ENCODE measurements around the gene ACSM5.

ACSM5 gene, protein sequence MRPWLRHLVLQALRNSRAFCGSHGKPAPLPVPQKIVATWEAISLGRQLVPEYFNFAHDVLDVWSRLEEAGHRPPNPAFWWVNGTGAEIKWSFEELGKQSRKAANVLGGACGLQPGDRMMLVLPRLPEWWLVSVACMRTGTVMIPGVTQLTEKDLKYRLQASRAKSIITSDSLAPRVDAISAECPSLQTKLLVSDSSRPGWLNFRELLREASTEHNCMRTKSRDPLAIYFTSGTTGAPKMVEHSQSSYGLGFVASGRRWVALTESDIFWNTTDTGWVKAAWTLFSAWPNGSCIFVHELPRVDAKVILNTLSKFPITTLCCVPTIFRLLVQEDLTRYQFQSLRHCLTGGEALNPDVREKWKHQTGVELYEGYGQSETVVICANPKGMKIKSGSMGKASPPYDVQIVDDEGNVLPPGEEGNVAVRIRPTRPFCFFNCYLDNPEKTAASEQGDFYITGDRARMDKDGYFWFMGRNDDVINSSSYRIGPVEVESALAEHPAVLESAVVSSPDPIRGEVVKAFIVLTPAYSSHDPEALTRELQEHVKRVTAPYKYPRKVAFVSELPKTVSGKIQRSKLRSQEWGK

DNA sequence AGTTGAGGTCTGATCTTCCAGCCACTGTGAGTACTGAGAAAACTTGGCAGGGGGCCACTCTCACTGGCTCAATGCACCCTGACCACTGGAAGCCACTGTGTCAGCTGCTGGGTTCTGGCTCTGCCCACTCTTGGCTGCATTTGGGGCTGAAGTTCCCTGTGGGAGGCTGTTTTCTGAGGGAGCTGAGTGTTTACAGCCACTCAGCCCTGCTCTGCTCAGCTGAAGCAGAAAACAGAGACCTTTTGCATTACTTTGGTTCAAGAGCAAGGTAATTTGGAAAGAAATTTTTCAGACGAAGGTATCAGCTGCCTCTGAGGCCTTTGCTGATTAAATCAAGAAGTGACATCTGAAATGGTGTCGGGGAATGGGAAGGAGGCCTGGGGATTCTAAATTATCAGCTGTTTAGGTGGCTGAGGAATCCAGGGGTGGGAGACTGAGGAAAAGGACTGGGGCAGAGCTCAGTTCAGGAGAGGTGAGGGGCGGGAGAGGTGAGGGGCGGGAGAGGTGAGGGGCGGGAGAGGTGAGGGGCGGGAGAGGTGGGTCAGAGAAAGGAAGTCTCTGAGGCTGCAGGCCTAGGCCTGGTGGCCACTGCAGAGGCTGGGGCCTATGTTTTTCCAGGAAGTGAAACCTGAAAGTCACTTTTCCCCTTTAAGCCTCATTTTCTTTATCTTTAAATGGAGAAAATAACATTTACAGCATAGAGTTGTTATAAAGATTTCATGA is at the start of gene ACSM5:
ACSM5 (plus strand) TSS at position 137 of the 723 bp plus-strand sequence. CDS start 1,951 bp downstream, outside the sequence.
- no peaks in the 10 kb centered on the region for H3K4me1 ChIP-seq
- DNase-seq (ENCODE audit: low spot score in 2 of 2), result no peak
- no peaks in the 10 kb centered on the region for H3K9me3 ChIP-seq
- H3K27me3 ChIP-seq (ENCODE audit: low read depth), result no peaks in the 10 kb centered on the region
- H3K4me3 ChIP-seq, result no peak within 1 kb of the TSS
- in situ Hi-C loops (cut with MboI; ENCODE audit: low sequenced_read_pairs), result no loop called here
- H3K36me3 ChIP-seq (replicated peaks), result no peaks in the 10 kb centered on the region

DNA sequence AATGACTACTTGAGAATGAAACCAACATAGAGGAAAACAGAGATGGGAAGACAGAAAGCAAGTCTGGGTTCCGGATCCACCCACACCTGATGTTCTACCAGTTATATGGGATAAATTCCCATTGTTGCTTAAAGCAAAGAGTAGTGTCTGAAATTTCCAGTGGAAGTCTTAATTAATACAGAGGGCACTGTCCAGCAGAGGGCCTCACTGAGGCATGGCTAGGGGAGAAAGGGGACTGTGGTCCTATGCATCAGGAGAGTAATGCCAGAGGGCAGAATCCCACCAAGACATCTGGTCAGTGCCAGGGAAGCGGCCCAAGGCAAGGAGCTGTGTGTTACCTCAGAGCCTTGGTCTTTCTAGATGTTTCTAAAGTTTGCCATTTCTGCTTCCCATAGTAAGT is 49.3 kb upstream of the ACSM5 start:
- no peaks in the 10 kb centered on the region for H3K9me3 ChIP-seq
- in situ Hi-C loops (cut with MboI; ENCODE audit: low sequenced_read_pairs), result no loop called here
- peak in 1 of 2 experiments; percentile 29 for DNase-seq (ENCODE audit: low spot score in 2 of 2)

DNA sequence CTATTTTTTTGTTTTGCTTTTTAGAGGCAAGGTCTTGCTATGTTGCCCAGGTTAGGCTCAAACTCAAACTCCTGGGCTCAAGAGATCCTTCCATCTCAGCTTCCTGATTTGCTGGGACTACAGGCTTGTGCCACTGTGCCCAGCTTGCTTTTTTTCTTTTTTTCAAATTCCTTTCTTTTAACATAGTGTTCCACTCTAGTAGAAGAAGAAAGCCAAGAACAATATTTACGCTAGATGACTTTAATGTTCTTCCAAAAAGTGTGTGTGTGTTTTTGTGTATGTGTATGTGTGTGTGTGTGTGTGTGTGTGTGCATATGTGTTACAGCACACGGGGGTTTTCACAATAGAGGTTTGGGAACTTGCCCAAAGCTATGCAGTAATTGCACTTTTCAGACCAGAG is 46.1 kb upstream of the ACSM5 start:
- DNase-seq (ENCODE audit: low spot score in 2 of 2), result no peak
- no peaks in the 10 kb centered on the region for H3K27me3 ChIP-seq (ENCODE audit: low read depth)
- in situ Hi-C loops (cut with MboI; ENCODE audit: low sequenced_read_pairs), result no loop called here
- no peaks in the 10 kb centered on the region for H3K36me3 ChIP-seq (replicated peaks)
- no peaks in the 10 kb centered on the region for H3K4me1 ChIP-seq
- no peaks in the 10 kb centered on the region for H3K9me3 ChIP-seq
- no peak overlapping the region for H3K4me3 ChIP-seq

More for the DNA sequence above, 49.3 kb upstream of the ACSM5 start:
- Histone ChIP-seq H3K27me3 (ENCODE audit: low read depth) (no peaks in the 10 kb centered on the region), H3K4me3 (no peak overlapping the region), H3K36me3 (replicated peaks) (no peaks in the 10 kb centered on the region), H3K4me1 (no peaks in the 10 kb centered on the region)

DNA sequence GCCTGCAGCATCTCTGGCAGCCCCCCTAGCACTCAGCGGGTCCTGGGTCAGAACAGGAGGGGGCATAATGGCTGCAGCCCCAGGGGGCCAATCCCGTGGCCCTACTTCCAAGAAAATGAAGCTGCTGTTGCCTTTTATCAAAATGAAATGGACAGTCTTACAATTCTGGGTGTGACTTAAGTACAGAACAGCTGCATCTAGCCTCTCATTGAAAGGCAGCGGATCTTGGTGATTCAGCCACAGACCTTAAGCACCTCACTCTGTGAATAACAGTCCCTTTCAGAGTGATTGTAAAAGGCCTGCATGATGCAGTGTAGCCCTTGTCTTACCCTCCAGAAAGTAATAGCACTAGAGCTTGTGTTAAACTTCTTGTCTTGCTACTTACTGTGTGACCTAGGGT is 45.3 kb upstream of the ACSM5 start:
- Histone ChIP-seq H3K4me3 (no peak overlapping the region), H3K36me3 (replicated peaks) (no peaks in the 10 kb centered on the region), H3K4me1 (no peaks in the 10 kb centered on the region), H3K9me3 (no peaks in the 10 kb centered on the region), H3K27me3 (ENCODE audit: low read depth) (no peaks in the 10 kb centered on the region)
- no peak for DNase-seq (ENCODE audit: low spot score in 2 of 2)
- in situ Hi-C loops (cut with MboI; ENCODE audit: low sequenced_read_pairs), result no loop called here

DNA sequence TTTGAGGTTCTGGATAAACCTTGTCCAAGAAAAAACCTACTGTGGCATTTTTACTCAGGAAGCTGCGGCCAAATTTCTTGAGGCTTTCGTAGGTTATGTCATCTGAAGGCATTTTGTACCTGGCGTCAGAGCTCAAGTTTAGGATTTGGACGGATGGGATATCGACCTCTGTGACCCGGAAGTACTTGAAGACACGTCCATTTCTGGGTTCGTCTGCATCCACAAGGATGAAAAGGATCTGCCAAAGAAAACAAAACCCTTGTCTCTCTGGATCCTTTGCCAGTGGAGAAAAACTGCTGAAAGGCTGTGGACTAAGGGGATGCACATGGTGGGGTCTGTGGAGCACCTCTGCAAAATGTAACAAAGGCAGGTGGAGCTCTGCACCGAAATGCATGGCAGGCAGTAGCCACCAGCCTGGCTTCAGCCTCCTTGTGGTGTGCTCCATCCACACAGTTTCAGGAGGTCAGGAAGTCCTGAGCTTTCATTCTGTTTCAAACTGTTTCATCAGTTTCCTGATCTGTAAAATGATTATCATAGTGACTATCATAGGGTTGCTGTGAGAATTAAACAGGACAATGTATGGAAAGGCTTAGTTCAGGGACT is 39.8 kb upstream of the ACSM5 start:
- Histone ChIP-seq H3K27me3 (ENCODE audit: low read depth) (no peaks in the 10 kb centered on the region), H3K4me1 (no peaks in the 10 kb centered on the region), H3K36me3 (replicated peaks) (no peaks in the 10 kb centered on the region), H3K9me3 (no peaks in the 10 kb centered on the region), H3K4me3 (no peak overlapping the region)
- in situ Hi-C loops (cut with MboI; ENCODE audit: low sequenced_read_pairs), result no loop called here
- DNase-seq (ENCODE audit: low spot score in 2 of 2), result no peak

DNA sequence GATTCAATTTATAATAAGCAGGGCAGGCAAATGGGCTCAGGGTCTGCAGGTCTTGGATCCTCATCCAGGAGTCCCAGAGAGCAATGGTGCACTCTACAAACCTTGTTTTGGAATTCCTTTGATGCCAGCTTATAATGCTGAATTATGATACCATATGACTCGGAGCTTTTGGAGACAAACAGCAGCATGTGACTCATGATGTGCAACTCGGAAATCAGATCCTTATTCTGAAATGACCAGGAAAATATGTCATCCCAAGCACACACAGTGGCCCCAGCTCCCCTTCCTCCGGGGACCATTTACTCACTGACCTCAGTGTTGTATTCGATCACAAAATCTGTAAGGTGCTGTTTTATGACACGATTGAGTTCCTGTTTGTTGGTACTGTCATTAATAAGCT is 36.6 kb upstream of the ACSM5 start:
- no peaks in the 10 kb centered on the region for H3K36me3 ChIP-seq (replicated peaks)
- in situ Hi-C loops (cut with MboI; ENCODE audit: low sequenced_read_pairs), result no loop called here

DNA sequence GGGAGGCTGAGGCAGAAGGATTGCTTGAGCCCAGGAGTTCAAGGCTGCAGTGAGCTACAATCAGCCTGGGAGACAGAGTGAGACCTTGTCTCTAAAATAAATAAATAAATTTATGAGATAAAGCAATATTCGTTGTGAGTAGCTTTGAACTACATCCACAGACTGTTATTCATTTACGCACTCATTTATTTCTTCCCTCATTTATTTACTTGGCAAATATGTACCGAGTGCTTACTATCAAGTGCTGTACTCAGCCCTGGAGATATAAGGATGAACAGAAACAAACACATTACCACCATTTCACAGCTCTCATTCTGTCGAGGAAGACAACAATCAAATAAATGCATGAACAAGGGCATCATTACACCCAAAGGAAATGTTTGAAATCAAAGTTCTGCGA is 32.2 kb upstream of the ACSM5 start:
- no peak for DNase-seq (ENCODE audit: low spot score in 2 of 2)
- no peaks in the 10 kb centered on the region for H3K9me3 ChIP-seq
- H3K4me1 ChIP-seq, result no peaks in the 10 kb centered on the region
- H3K36me3 ChIP-seq (replicated peaks), result no peaks in the 10 kb centered on the region
- H3K4me3 ChIP-seq, result no peak overlapping the region
- in situ Hi-C loops (cut with MboI; ENCODE audit: low sequenced_read_pairs), result loop anchor here (25.0 kb wide), 1 partner anchor 765 kb away; no protein-coding TSS in a partner anchor
- no peaks in the 10 kb centered on the region for H3K27me3 ChIP-seq (ENCODE audit: low read depth)

More for the DNA sequence above, 36.6 kb upstream of the ACSM5 start:
- Histone ChIP-seq H3K4me3 (no peak overlapping the region), H3K27me3 (ENCODE audit: low read depth) (no peaks in the 10 kb centered on the region), H3K4me1 (no peaks in the 10 kb centered on the region), H3K9me3 (no peaks in the 10 kb centered on the region)
- no peak for DNase-seq (ENCODE audit: low spot score in 2 of 2)

DNA sequence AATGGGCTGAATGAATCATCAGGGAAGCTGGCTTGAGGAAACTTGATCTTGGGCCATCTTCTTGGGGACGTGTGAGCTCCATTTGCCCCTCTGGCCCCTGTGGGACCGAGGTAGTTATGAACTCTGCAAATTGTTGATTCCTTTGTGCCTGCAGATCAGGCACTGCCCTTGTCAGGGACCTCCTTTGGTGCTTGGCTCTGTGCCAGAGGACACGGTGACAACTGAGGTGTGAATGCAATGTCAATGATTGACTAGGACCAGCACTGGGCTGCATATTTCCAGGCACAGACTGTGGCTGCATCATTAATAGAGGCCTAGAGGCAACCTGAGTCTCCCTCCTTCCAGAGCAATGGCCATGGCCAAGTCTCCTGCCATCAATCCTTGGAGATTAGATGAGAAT is 28.6 kb upstream of the ACSM5 start:
- no peak overlapping the region for H3K4me3 ChIP-seq
- H3K9me3 ChIP-seq, result no peaks in the 10 kb centered on the region
- no peaks in the 10 kb centered on the region for H3K4me1 ChIP-seq
- H3K27me3 ChIP-seq (ENCODE audit: low read depth), result no peaks in the 10 kb centered on the region
- no peaks in the 10 kb centered on the region for H3K36me3 ChIP-seq (replicated peaks)
- DNase-seq (ENCODE audit: low spot score in 2 of 2), result no peak
- in situ Hi-C loops (cut with MboI; ENCODE audit: low sequenced_read_pairs), result loop anchor here (5.0 to 25.0 kb wide), 2 partner anchors 473 to 768 kb away; no protein-coding TSS in a partner anchor

DNA sequence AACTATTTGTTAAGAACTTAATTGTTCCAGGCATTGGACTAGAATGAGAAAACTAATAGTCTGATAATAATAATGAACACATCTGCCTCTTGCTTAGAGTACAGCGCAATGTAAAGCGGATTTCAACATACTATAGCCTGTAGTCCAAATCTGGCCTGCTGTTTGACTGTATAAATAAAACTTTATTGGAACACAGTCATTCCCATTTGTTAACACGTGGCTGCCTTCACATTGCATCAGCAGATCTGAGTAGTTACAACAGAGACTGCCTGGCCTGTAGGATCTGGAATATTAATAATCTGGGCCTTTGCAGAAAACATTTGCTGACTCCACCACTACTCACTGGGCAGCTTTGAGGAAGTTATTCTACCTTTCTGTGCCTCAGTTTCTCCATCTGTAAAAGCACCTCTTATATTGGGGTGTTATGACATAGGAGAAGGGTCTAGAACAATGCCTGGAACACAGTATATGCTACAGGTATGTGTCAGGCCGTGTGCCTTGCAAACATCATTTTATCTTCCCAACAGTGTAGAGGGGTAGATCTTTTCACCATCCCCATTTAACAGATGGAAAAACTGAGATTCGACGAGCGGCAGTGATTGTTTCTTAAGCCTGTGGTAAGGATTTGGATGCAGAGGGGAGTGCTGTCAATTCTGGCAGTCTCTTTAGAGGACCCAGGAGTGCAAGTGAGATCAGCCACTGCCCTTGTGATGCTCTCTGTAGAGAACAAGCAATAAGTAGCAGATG is 27.0 kb upstream of the ACSM5 start:
- H3K9me3 ChIP-seq, result no peaks in the 10 kb centered on the region
- no peak for DNase-seq (ENCODE audit: low spot score in 2 of 2)
- no peaks in the 10 kb centered on the region for H3K27me3 ChIP-seq (ENCODE audit: low read depth)
- no peak overlapping the region for H3K4me3 ChIP-seq
- H3K36me3 ChIP-seq (replicated peaks), result no peaks in the 10 kb centered on the region
- in situ Hi-C loops (cut with MboI; ENCODE audit: low sequenced_read_pairs), result loop anchor here (5.0 to 25.0 kb wide), 2 partner anchors 475 to 770 kb away; no protein-coding TSS in a partner anchor
- H3K4me1 ChIP-seq, result no peaks in the 10 kb centered on the region

DNA sequence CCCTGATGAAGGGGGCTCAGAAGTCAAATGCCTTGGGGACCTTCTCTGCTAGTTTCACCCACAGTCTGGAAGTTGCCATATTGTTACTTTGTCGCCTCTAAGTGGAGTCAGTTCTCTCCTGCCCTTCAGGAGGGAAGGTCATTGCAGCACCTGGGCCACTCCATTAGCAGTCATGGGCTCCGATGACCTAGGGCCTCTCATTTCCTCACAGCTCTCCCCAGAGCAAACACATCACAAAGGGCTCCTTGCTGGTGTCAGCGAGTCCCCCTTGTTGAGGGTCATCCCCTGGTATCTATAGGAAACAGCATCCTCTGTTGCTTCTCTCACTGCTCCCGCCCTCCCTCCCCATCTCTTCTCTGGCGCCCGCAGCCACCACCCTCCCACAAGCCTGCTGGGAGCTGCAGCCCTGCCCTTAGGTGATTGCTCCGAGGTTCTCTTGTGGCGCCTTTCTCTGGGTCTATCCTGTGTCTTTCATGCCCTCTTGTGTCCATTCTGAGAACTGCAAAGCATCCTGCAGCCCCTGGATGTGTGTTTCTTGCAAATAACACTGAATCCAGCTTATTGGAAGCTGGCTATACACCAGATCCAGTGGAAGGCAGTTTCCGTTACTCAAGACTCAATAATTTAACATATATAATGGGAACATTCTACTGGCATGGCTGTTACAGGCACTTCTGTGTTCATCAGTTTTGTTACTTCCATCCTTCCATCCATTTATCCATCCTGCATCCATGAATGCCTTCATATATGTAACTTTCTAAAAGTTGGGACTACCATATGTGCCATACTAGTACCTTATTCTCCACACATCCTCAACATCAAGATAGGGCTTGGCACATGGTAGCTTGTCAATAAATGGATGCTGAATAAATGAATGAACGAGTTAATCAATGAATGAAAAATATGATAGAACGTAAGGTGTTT is 26.0 kb upstream of the ACSM5 start:
- no peaks in the 10 kb centered on the region for H3K36me3 ChIP-seq (replicated peaks)
- H3K4me3 ChIP-seq, result no peak overlapping the region
- no peaks in the 10 kb centered on the region for H3K4me1 ChIP-seq
- no peaks in the 10 kb centered on the region for H3K27me3 ChIP-seq (ENCODE audit: low read depth)
- in situ Hi-C loops (cut with MboI; ENCODE audit: low sequenced_read_pairs), result loop anchor here (5.0 to 25.0 kb wide), 2 partner anchors 476 to 771 kb away; no protein-coding TSS in a partner anchor
- H3K9me3 ChIP-seq, result no peaks in the 10 kb centered on the region
- peak; percentile 66 to 79 for DNase-seq (ENCODE audit: low spot score in 2 of 2)

DNA sequence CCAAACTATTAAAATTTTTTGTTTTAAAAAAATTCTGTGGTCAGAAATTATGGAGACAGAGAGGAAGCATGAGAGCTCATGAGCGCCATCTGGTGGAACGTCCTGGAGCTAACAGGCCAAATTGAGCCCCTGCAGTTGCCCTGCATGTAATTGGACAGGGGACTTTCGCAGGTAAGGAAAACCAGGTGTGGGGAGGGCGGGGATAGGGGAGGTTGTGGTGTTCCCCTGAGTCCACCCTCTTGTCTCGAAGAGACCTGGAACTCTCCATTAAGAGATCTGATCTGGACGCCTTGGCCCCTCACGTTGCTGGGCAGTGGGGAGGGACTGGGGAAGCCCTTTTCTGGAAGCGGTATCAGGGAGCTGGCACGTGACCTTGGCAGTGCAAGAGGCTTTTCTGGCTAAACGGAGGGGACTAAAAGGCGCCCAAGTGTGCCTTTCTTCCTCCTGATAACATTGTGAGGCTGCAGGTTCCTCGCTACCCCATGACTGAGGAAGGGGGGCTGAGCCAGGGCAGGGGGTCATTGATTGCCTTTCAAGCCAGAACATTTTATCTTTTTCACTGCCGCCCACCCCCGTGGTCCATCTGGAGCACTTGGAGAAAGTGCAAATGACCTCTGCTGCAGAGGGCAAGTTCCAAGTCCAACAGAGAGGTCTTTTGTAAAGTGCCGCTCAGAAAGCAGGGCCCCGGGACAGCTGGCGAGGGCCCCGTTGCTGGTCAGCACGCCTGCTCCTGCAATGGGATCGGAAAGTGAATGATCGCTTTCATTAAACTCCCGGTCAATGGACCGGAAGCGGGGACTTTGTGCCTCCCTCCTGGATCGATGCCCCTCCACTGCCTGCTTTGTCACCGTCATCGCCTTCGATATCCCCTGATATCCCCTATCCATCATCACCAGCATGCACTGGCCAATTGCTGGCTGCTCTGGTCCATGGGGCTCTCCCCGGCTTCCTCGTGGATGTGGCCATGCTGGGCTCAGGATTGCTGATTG is 23.2 kb upstream of the ACSM5 start:
- H3K36me3 ChIP-seq (replicated peaks), result no peaks in the 10 kb centered on the region
- peak; percentile 15 to 77 for DNase-seq (ENCODE audit: low spot score in 2 of 2)
- in situ Hi-C loops (cut with MboI; ENCODE audit: low sequenced_read_pairs), result loop anchor here (25.0 kb wide), 1 partner anchor 774 kb away; no protein-coding TSS in a partner anchor
- H3K4me3 ChIP-seq, result no peak overlapping the region
- no peaks in the 10 kb centered on the region for H3K4me1 ChIP-seq
- no peaks in the 10 kb centered on the region for H3K9me3 ChIP-seq
- no peaks in the 10 kb centered on the region for H3K27me3 ChIP-seq (ENCODE audit: low read depth)

Measured in HAP-1 (cell line).